HG02798 (cell line): ENCODE data around the gene OR6C2.
"Not testable (repeated sequence)": the region's sequence is repeated elsewhere in the genome, so short reads cannot be mapped to it uniquely, and the experiment has no call there.

Experiments used
- ATAC-seq: cut with Tn5 transposase; IDR thresholded peaks from one replicate; pipeline ENCODE4 v1.9.1; 2021; ENCODE audit warnings: mild to moderate bottlenecking; ENCODE audit not compliant: unreplicated experiment, poor library complexity

Gene OR6C2

DNA sequence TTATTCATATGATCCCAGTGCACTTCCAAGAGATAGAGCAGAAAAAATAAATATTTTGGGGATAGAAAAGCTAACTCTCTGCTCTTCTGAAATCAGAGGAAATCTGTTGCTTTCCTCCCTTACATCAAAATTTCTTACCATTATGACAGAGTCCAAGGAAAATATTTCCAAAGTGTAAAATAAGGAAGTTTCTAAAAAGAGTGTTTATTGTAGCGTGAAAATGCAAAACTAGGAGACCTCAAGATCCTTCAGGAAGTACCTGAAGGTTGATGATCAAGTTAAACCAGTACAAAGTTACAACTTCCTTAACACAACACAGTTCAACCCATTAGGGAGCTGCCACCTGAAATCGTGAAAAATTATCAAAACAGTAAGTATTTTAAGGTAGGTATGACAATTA lies at the start of gene OR6C2:
Gene OR6C2, plus strand, starts transcription at position 301 of the 400 bp plus-strand sequence. CDS start 8,138 bp downstream, outside the sequence.
- no peak for ATAC-seq

DNA sequence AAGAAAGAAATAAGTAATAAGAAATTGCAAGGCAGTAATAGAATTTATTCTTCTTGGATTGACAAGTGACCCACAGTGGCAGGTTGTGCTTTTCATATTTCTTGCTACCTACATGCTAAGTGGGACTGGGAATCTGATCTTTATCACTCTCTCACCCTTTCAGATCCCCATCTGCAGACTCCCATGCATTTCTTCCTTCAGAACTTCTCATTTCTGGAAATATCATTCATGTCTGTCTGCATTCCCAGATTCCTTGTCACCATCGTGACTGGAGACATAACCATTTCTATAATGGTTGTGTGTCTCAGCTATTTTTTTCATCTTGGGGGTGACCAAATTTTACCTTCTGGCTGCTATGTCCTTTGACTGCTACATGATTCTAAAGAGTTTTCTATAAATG lies 47.5 kb upstream of the OR6C2 start:
- ATAC-seq, result no peak

GRCh38 chr12:55400229-55400628 lies 43.6 kb upstream of the OR6C2 start, which contains the start of gene OR6C65:
OR6C65 (plus strand) TSS chr12:55400529; CDS start chr12:55400529, 0 bp downstream.
- no peak for ATAC-seq

- no peak for ATAC-seq
Observed at GRCh38 chr12:55407866-55408265, 36.0 kb upstream of the OR6C2 start.

DNA sequence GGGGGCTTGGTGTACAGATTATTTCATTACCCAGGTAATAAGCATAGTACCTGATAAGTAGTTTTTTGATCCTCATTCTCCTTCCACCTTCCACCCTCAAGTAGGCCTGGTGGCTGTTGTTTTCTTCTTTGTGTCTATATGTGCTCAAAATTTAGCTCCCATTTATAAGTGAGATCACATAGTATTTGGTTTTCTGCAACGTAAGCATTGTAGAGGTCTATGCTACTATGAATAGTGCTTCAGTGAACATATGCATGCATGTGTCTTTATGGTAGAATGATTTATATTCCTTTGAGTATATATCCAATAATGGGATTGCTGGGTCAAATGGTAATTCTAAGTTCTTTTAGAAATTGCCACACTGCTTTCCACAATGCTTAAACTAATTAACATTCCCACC lies 34.7 kb upstream of the OR6C2 start:
- not testable (repeated sequence) for ATAC-seq

DNA sequence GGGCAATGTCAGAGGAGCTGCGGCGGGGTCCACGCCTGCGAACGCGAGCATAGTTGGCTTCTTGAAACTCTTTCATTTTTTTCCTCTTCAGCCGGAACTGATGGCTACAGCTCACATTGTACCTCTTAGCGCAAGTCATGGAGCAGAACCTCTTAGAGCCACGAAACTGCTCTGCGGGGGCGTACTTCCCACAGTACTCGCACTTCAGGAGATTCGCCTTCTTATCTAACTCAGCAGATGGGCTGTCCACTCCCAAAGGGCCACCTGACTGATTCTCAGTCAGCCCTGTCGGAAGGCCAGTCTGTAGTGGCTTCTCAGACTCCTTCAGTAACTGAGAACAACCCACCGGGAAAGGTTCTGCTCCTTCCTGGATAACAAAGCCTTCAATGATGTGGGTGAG lies 31.7 kb upstream of the OR6C2 start:
- ATAC-seq, result not testable (repeated sequence)

DNA sequence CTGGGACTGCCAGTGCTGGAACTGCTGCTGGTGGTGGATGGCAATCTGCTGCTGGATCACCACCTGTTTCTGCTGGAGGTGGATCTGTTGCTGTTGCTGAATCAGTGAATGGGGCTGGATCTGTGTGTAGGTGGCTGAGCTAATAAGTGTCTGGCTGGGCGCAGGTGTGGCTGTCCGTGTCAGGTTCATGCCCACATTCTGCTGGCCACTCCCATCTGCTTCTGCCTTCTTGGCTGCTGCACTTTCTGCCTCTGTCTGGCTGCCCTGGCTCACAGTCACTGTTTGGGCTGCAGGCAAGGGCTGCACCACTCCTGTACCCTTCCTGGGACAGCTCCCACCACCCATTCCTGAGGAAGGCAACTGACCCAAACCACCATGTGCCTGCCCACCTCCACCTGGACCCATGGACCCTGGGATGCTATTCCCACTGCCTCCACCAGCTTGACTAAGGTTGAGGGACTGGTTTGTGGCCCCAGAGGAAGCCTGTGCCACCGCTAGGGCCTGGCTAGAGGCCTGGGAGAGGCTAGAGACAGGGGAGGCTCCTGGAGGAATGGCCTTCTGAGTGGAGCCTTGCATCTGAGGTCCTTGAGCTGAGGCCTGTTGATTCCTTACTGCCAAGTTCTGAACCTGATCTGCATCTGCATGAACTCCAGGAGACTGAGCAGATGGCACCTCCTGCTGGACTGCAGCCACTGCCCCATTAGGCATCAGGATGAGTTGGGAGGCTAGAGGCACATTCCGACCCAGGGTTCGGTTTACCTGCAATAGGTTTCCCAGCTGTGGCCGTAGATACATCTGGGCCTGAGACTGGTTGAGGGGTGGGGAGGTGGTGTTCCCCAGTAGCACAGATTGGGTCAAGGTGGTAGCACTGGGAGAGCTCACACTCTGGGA lies 30.1 kb upstream of the OR6C2 start:
- ATAC-seq, result not testable (repeated sequence)

- ATAC-seq, result not testable (repeated sequence)
Observed at GRCh38 chr12:55414396-55414823, 29.5 kb upstream of the OR6C2 start.

- ATAC-seq, result not testable (repeated sequence)
Observed at GRCh38 chr12:55414889-55415288, 29.0 kb upstream of the OR6C2 start.

DNA sequence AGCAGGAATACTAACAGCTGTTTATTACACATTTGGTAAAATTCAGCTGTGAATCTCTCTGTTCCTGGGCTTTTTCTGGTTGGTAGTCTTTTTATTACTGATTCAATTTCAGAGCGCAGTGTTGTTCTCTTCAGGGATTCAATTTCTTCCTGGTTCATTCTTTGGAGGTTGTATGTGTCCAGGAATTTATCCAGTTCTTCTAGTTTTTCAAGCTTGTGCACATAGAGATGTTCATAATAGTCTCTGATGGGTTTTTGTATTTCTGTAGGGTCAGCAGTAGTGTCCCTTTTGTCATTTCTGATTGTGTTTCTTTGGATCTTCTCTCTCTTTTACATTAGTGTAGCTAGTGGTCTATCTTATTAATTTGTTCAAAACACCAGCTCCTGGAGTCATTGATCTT lies 26.9 kb upstream of the OR6C2 start:
- ATAC-seq, result no peak

DNA sequence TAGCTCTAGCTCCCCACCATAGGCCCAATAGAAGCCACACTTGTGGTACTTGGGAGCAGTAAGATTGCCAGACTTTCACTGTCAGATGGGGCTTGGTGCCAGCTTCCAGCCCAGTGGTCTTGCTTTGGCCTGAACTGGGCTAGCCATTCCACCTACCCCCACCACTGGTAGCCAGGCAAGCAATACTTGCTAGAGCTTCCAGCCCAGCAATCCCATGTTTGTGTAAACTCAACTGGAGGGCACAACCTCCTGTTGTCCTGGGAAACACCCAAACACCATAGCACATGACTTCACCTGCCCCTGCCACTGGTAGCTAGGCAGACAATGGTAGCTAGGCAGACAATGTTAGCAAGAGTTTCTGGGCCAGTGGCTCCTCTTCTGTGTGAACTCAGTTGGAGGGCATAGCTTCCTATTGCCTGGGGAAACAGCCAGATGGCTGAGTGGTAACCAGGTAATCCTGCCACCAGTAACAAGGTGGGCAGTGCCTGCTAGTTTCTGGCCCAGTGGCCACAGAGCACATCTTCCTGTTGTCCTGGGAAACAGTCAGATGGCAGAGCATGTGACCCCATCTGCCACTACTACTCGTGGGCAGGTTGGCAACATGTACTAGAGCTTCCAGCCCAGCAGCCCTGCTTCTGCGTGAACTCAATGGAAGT lies 23.4 kb upstream of the OR6C2 start:
- ATAC-seq, result no peak

- ATAC-seq, result no peak
Observed at GRCh38 chr12:55425954-55426353, 17.9 kb upstream of the OR6C2 start, which contains the start of gene OR6C76. OR6C76 (plus strand) TSS chr12:55426254; CDS start chr12:55426254, 0 bp downstream.

- ATAC-seq, result no peak
Observed at GRCh38 chr12:55428331-55429243, 15.3 kb upstream of the OR6C2 start.

- not testable (repeated sequence) for ATAC-seq
Observed at GRCh38 chr12:55441233-55441632, 2.6 kb upstream of the OR6C2 start.

DNA sequence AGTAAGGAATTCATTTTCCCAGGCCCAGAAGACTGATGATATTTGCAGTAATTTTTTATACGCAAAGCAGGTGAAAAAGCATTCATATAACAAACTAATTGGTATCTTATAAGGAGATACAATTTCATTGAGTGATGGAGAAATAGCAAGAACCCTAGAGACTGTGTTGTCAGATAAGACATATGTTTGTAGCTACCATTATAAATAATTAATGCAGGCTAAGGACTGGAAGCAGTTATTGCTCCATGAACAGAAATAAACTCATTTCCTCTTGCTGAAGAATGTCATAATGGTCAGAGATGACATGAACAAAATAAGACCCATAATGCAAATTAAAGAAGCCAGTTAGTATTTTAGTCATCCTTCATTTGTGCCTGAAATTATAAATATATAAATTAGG lies 1.5 kb downstream of the OR6C2 start:
- ATAC-seq, result no peak

GRCh38 chr12:55446326-55446725 lies 2.5 kb downstream of the OR6C2 start:
- no peak for ATAC-seq

DNA sequence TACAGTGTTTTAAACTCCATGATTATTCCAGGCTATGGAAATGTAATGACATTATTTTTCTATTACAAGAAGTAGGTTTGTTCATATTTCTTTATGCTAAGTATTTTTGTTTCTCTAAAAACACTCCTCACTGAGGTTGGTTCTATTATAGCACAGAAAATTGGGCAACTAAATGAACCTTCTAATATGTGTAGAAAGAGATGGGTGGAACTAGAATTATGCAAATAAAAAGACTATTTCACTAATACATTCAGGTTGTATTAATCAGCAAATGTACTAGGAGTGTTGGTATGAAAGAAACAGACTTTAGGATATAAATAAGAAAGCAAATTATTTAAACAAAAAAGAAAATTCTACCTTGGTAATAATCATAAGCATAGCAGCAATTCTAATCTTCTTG lies 4.9 kb downstream of the OR6C2 start:
- no peak for ATAC-seq

GRCh38 chr12:55464926-55465325 lies 21.1 kb downstream of the OR6C2 start:
- not testable (repeated sequence) for ATAC-seq

- no peak for ATAC-seq
Observed at GRCh38 chr12:55467836-55468235, 24.0 kb downstream of the OR6C2 start.

GRCh38 chr12:55469291-55469690 lies 25.4 kb downstream of the OR6C2 start:
- ATAC-seq, result no peak
